Measurements from ENCODE around the gene FRMPD4. TPM values are rescaled to one million over a fixed set of nuclear protein-coding genes. Genes with fewer than 3 reads are reported as not detected.
"Not testable (repeated sequence)": the region's sequence is repeated elsewhere in the genome, so short reads cannot be mapped to it uniquely, and the experiment has no call there.

The FRMPD4 gene
- total and polyA plus RNA-seq, 2 donors (not counting 3 experiments of a cell fraction or from before 2014, with no cell fraction given): not detected

GRCh38 chrX:12162420-12162819 is 24.1 kb downstream of the FRMPD4 start:
- H3K9me3 ChIP-seq (replicated peaks; ENCODE audit: control insufficient read depth, insufficient read depth, low read length): no peaks in the 10 kb centered on the region
- BruUV-seq (replicated peaks): no TSS peak
- no peaks in the 10 kb centered on the region for H3K79me2 ChIP-seq (ENCODE audit: control insufficient read depth, insufficient read depth, low read length)
- H3K9me1 ChIP-seq (replicated peaks; ENCODE audit: control insufficient read depth, extremely low read depth, insufficient read depth, low read length): no peaks in the 10 kb centered on the region
- H3K4me2 ChIP-seq (ENCODE audit: insufficient read depth, low read length): no peak overlapping the region
- FAIRE-seq (no peak), DNase-seq (ENCODE audit: low read depth, low spot score) (no peak)
- dilution Hi-C loops (cut with MboI; ENCODE audit: extremely low pct_ligation_motif_present, low sequenced_read_pairs): no loop called here
- CTCF ChIA-PET: no interaction called here
- H2AFZ ChIP-seq (ENCODE audit: low read depth, low read length): no peak overlapping the region
- no peaks in the 10 kb centered on the region for H4K20me1 ChIP-seq (replicated peaks; ENCODE audit: control insufficient read depth, extremely low read depth, insufficient read depth, low read length)
- TF ChIP-seq FOS (IDR thresholded peaks at IDR 0.05; ENCODE audit: borderline replicate concordance, insufficient read depth, low read length) (no peak), EZH2 (IDR thresholded peaks at IDR 0.05; ENCODE audit: borderline replicate concordance, low read depth, low read length, severe bottlenecking) (no peak), GATA2 (IDR thresholded peaks at IDR 0.05; ENCODE audit: insufficient read depth, insufficient read length, low read depth, low read length) (no peak), MAX (IDR thresholded peaks at IDR 0.05; ENCODE audit: insufficient read depth, insufficient read length) (no peak), POLR2AphosphoS5 (IDR thresholded peaks at IDR 0.05; ENCODE audit: insufficient read depth, low read depth, low read length) (no peak), JUN (IDR thresholded peaks at IDR 0.05; ENCODE audit: borderline replicate concordance, insufficient read depth, insufficient read length, low read depth) (no peak), POLR2A (IDR thresholded peaks at IDR 0.05; ENCODE audit: low read depth, low read length) (no peak), CTCF (IDR thresholded peaks at IDR 0.05; ENCODE audit: extremely low read depth in 1 of 2, insufficient read depth in 1 of 2, low read depth in 1 of 2, low read length in 2 of 2) (no peak), MYC (IDR thresholded peaks at IDR 0.05; ENCODE audit: low read depth, low read length) (no peak)
- POLR2A ChIA-PET: no interaction called here
- intact Hi-C loops (cut with micrococcal nuclease): no loop called here
- H3K9ac ChIP-seq (replicated peaks; ENCODE audit: extremely low read depth, insufficient read depth, low read length): no peak overlapping the region
- H3K27ac ChIP-seq (ENCODE audit: insufficient read depth, low read depth, low read length): no peak overlapping the region
- no peak overlapping the region for H3K4me3 ChIP-seq (replicated peaks in 1 of 3; ENCODE audit: insufficient read depth in 1 of 3, low read depth in 1 of 3, low read length in 3 of 3)
- no peaks in the 10 kb centered on the region for H3K36me3 ChIP-seq (ENCODE audit: control insufficient read depth in 2 of 2, extremely low read depth in 1 of 2, insufficient read depth in 2 of 2, low read length in 2 of 2)
- H3K4me1 ChIP-seq (ENCODE audit: control insufficient read depth, extremely low read depth, insufficient read depth, low read length): no peaks in the 10 kb centered on the region
- H3K27me3 ChIP-seq (ENCODE audit: control insufficient read depth in 2 of 2, insufficient read depth in 2 of 2, low read length in 2 of 2): no peaks in the 10 kb centered on the region

DNA sequence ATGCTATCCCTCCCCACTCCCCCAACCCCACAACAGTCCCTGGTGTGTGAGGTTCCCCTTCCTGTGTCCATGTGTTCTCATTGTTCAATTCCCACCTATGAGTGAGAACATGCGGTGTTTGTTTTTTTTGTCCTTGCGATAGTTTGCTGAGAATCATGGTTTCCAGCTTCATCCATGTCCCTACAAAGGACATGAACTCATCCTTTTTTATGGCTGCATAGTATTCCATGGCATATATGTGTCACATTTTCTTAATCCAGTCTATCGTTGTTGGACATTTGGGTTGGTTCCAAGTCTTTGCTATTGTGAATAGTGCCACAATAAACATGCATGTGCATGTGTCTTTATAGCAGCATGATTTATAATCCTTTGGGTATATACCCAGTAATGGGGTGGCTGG is 25.9 kb downstream of the FRMPD4 start:
- H3K9me1 ChIP-seq (replicated peaks; ENCODE audit: control insufficient read depth, extremely low read depth, insufficient read depth, low read length); H3K27ac ChIP-seq (ENCODE audit: insufficient read depth, low read depth, low read length); H4K20me1 ChIP-seq (replicated peaks; ENCODE audit: control insufficient read depth, extremely low read depth, insufficient read depth, low read length); FAIRE-seq; H3K9me3 ChIP-seq (replicated peaks; ENCODE audit: control insufficient read depth, insufficient read depth, low read length); H3K79me2 ChIP-seq (ENCODE audit: control insufficient read depth, insufficient read depth, low read length); H3K36me3 ChIP-seq (ENCODE audit: control insufficient read depth in 2 of 2, extremely low read depth in 1 of 2, insufficient read depth in 2 of 2, low read length in 2 of 2); BruUV-seq (replicated peaks); intact Hi-C loops (cut with micrococcal nuclease); CTCF ChIA-PET; H3K9ac ChIP-seq (replicated peaks; ENCODE audit: extremely low read depth, insufficient read depth, low read length); POLR2A ChIA-PET; H3K4me3 ChIP-seq (replicated peaks in 1 of 3; ENCODE audit: insufficient read depth in 1 of 3, low read depth in 1 of 3, low read length in 3 of 3); H3K4me2 ChIP-seq (ENCODE audit: insufficient read depth, low read length); DNase-seq (ENCODE audit: low read depth, low spot score); H2AFZ ChIP-seq (ENCODE audit: low read depth, low read length); dilution Hi-C loops (cut with MboI; ENCODE audit: extremely low pct_ligation_motif_present, low sequenced_read_pairs); H3K27me3 ChIP-seq (ENCODE audit: control insufficient read depth in 2 of 2, insufficient read depth in 2 of 2, low read length in 2 of 2); H3K4me1 ChIP-seq (ENCODE audit: control insufficient read depth, extremely low read depth, insufficient read depth, low read length): not testable (repeated sequence)
